Gastroesophageal sphincter (tissue), 4 donors: ENCODE data around the gene CNOT11. TPM values are rescaled to one million over a fixed set of nuclear protein-coding genes. Genes with fewer than 3 reads are reported as not detected.

Source experiments
- ATAC-seq: fragments of 150-250 bp; one replicate; pipeline ENCODE4 v1.9.1; 2016; ENCODE audit warnings: mild to moderate bottlenecking, moderate library complexity
- H3K27ac ChIP-seq, 4 donors: fragments of 200-600 bp; sonication (generic) in 3 of 4; 1 replicate in 3 of 4; 2 replicates in 1 of 4; pipeline ENCODE4 v1.5.1; 2016 to 2019
- H3K27me3 ChIP-seq: fragments of 200-600 bp; sonication (generic); one replicate; pipeline ENCODE4 v1.5.1; 2019
- H3K36me3 ChIP-seq, 2 donors: fragments of 200-600 bp; sonication (generic); one replicate each; pipeline ENCODE4 v1.5.1; 2019; ENCODE audit warnings: control low read depth in 1 of 2
- H3K4me1 ChIP-seq, 3 donors: fragments of 200-600 bp; sonication (generic); 1 replicate in 2 of 3; 2 replicates in 1 of 3; pipeline ENCODE4 v1.5.1; 2016 to 2019; ENCODE audit warnings: control low read depth in 2 of 3
- H3K4me3 ChIP-seq, 2 donors: fragments of 200-600 bp; sonication (generic); one replicate each; pipeline ENCODE4 v1.5.1; 2019; ENCODE audit warnings: mild to moderate bottlenecking in 1 of 2, moderate library complexity in 1 of 2
- H3K9me3 ChIP-seq, 3 donors: fragments of 200-600 bp; sonication (generic); one replicate each; pipeline ENCODE4 v1.5.1; 2017 to 2019; ENCODE audit warnings: control low read depth in 2 of 3
- EP300 ChIP-seq: sonication (generic); formaldehyde crosslinking; IDR thresholded peaks from one replicate; pipeline ENCODE4 v1.6.1; 2017; ENCODE audit warnings: antibody characterized with exemption, mild to moderate bottlenecking
- POLR2A ChIP-seq, 2 donors: fragments of 450-650 bp; IDR thresholded peaks; one replicate each; pipeline ENCODE4 v1.6.1; 2017; ENCODE audit warnings: antibody characterized with exemption in 2 of 2, mild to moderate bottlenecking in 2 of 2, moderate library complexity in 1 of 2
- POLR2AphosphoS5 ChIP-seq: sonication (generic); formaldehyde crosslinking; IDR thresholded peaks from one replicate; pipeline ENCODE4 v1.6.1; 2017; ENCODE audit warnings: antibody characterized with exemption
- WGBS, 2 donors: methylation state at CpG; one replicate each; pipeline ENCODE4 v1.1.5; 2018; ENCODE audit warnings: low coverage in 1 of 2; 5-methylcytosine and 5-hydroxymethylcytosine counted together
- total RNA-seq, 4 donors: library from RNA; depleted of rRNA; stranded (reverse); fragments of >200 nt; gene quantifications; one replicate each; pipeline ENCODE4 v1.1.0, GENCODE V29; 2016
- TF ChIP-seq, protein P1 (sequence below), 4 experiments: fragments of 200-600 bp in 2 of 4; fragments of 450-650 bp in 2 of 4; sonication (generic) in 1 of 4; IDR thresholded peaks; one replicate each; pipeline ENCODE4 v1.5.1; 2017 to 2019; ENCODE audit warnings: antibody characterized with exemption in 4 of 4, mild to moderate bottlenecking in 2 of 4, moderate library complexity in 2 of 4

Gene CNOT11
- total RNA-seq: 10 to 100 TPM; 26.8 to 36.7 (median 27.8) TPM

DNA sequence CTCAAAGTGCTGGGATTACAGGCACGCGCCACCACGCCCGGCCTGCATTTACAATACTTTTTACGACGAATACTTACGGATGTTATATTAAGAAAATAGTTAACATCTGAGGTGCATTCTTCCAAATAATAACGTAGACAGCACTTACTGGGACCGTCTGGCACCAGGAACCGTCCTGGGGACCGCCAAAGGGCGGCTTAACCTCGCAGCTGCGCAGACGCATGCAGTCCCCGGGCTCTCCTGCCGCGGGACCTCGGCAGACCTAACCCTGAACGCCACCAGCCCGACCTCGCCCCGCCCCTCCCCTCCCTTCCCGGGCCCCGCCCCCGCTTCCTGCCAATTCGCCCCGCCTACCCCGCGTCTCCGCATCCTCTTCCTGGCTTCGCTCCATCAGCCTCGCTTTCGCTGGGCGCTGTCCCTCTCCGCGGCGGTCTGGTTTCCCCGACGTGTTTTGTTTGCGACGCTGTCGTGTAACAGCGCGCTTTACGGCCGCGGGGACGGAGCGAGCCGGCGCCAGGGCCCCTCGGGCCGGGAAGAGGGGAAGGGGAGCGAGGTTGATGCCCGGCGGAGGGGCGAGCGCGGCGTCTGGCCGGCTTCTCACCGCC, at the start of gene CNOT11:
Gene CNOT11, plus strand, starts transcription at position 479 of the 605 bp plus-strand sequence. Its CDS starts 79 bp downstream, at position 558.
- Histone ChIP-seq H3K27ac (peak within 1 kb of the TSS; percentile 76 to 97 (median 94)), H3K4me3 (peak within 1 kb of the TSS; percentile 80 to 100), H3K4me1 (peaks cover 0 to 44% (median 15%) of the 10 kb centered on the region in 3 donors), H3K9me3 (no peaks in the 10 kb centered on the region), H3K36me3 (peaks cover 0 to under 1% of the 10 kb centered on the region in 2 donors), H3K27me3 (no peaks in the 10 kb centered on the region)
- peak; percentile 94 for ATAC-seq
- 1% methylated on average over 22 of the region's 63 CpGs; no CpG with 5 or more reads in 1 of the 2 donors for WGBS, 2 donors
- TF ChIP-seq EP300 (no peak), POLR2AphosphoS5 (peak; percentile 90), POLR2A (IDR thresholded peaks at IDR 0.05) (peak; percentile 81 to 85)
- TF ChIP-seq, protein P1, sequence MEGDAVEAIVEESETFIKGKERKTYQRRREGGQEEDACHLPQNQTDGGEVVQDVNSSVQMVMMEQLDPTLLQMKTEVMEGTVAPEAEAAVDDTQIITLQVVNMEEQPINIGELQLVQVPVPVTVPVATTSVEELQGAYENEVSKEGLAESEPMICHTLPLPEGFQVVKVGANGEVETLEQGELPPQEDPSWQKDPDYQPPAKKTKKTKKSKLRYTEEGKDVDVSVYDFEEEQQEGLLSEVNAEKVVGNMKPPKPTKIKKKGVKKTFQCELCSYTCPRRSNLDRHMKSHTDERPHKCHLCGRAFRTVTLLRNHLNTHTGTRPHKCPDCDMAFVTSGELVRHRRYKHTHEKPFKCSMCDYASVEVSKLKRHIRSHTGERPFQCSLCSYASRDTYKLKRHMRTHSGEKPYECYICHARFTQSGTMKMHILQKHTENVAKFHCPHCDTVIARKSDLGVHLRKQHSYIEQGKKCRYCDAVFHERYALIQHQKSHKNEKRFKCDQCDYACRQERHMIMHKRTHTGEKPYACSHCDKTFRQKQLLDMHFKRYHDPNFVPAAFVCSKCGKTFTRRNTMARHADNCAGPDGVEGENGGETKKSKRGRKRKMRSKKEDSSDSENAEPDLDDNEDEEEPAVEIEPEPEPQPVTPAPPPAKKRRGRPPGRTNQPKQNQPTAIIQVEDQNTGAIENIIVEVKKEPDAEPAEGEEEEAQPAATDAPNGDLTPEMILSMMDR (IDR thresholded peaks at IDR 0.05): peak in 2 of 4 experiments; percentile 5 to 30

DNA sequence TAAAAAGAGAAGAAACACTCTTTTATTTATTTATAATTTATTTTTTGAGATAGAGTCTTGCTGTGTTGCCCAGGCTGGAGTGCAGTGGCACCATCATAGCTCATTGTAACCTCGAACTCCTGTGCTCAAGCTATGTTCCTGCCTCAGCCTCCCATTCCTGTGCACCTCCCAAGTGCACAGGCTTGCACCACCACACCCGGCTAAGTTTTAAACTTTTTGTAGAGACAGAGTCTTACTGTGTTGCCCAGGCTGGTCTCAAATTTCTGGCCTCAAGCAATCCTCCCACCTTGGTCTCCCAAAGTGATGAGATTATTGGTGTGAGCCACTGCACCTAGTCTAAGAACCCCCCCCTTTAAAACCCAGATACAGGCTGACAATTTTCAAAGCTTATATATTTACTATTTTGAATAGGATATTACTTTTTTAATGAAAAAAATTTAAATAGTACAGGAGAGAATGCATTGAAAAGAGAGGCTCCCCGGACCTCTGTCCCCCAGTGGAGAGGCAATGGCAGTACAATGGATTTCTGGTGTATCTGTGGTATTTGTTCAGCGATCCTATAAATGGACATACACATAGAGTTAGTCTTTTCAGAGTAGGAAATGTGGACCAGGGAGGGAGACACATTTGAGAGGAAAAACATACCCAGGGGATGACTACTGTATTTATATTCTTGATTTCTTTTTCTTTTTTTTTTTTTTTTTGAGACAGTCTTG, 48.1 kb upstream of the CNOT11 start:
- Histone ChIP-seq H3K27ac (no peak overlapping the region), H3K36me3 (no peaks in the 10 kb centered on the region), H3K9me3 (no peaks in the 10 kb centered on the region), H3K4me3 (no peak overlapping the region), H3K4me1 (peaks cover 0 to 15% (median 3%) of the 10 kb centered on the region in 3 donors), H3K27me3 (no peaks in the 10 kb centered on the region)
- WGBS, 2 donors: 79 to 88% methylated on average over 3 to 4 of the region's 4 CpGs
- TF ChIP-seq EP300: no peak
- TF ChIP-seq, protein P1 (IDR thresholded peaks at IDR 0.05): peak in 1 of 4 experiments; percentile 5
- no peak for ATAC-seq

DNA sequence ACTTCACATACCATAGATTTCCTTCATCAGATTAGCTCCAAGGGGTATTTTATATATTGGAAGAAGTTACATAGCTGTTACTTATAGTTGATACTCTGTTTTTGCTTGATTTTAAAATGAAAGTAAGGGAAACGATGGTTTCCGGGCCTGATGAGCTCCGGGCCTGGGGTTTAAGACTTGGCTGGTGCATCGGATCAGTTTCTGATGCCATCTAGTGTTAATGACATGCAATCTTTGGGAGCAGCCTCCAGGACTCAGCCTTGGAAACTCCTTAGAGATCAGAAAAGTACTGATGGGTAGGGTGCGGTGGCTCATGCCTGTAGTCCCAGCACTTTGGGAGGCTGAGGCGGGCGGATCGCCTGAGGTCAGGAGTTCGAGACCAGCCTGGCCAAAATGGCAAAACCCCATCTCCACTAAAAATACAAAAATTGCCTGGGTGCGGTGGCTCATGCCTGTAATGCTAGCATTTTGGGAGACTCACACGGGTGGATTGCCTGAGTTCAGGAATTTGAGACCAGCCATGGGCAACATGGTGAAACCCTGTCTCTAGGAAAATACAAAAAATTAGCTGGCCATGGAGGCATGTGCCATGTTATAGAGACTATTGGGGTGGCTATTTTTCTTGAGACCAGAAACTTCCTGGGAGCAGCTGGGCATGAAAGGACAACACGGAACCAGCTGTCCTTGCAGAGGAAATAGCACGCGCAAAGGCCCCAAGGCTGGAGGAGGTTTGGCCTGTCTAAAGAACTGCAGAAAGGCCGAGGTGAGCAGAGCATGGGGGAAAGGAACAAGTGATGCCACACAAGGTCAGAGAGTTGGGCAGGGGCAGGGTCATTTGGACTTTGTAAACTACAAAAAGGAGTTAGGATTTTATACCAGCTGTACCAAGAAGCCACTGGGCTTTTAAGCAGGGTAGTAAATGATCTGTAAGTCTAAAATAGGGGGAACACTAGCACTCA, 46.9 kb upstream of the CNOT11 start:
- ATAC-seq: peak; percentile 74
- Histone ChIP-seq H3K27me3 (no peaks in the 10 kb centered on the region), H3K4me3 (peak overlapping the region; percentile 20), H3K27ac (no peak overlapping the region), H3K4me1 (peaks cover 0 to 11% (median under 1%) of the 10 kb centered on the region in 3 donors), H3K36me3 (no peaks in the 10 kb centered on the region), H3K9me3 (peaks cover 0 to 4% (median 0%) of the 10 kb centered on the region in 3 donors)
- 31 to 46% methylated on average over 8 to 9 of the region's 15 CpGs for WGBS, 2 donors
- TF ChIP-seq, protein P1 (IDR thresholded peaks at IDR 0.05): peak; percentile 33 to 65 (median 49)
- TF ChIP-seq POLR2A (IDR thresholded peaks at IDR 0.05) (no peak), EP300 (no peak), POLR2AphosphoS5 (peak; percentile 18)

DNA sequence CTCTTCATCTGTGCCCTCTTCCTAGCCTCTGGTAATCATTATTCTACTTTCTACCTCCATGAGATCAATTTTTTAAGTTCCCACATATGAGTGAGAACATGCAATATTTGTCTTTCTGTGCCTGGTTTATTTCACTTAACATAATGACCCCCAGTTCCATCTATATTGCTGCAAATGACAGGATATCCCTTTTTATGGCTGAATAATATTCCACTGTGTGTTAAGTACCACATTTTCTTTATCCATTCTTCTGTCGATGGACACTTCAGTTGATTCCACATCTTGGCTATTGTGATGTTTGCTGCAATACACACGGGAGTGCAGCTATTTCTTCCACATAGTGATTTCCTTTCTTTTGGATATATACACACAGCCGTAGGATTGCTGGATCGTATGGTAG, 43.9 kb upstream of the CNOT11 start:
- Histone ChIP-seq H3K4me1 (peaks cover 0 to 8% (median 0%) of the 10 kb centered on the region in 3 donors), H3K36me3 (no peaks in the 10 kb centered on the region), H3K4me3 (no peak overlapping the region), H3K27me3 (no peaks in the 10 kb centered on the region), H3K27ac (no peak overlapping the region), H3K9me3 (peaks cover 0 to 4% (median 0%) of the 10 kb centered on the region in 3 donors)
- whole genome bisulfite sequencing, 2 donors: 69 to 73% methylated on average over 4 of the region's 4 CpGs
- no peak for ATAC-seq
- no peak for TF ChIP-seq EP300
- TF ChIP-seq, protein P1 (IDR thresholded peaks at IDR 0.05): no peak
- TF ChIP-seq POLR2A (IDR thresholded peaks at IDR 0.05): no peak
- no peak for TF ChIP-seq POLR2AphosphoS5
